ENCODE data around the gene MT1G.
"Not testable (repeated sequence)": the region's sequence is repeated elsewhere in the genome, so short reads cannot be mapped to it uniquely, and the experiment has no call there.

The MT1G gene

GRCh38 chr16:56667581-56668571 lies at the start of gene MT1G:
Gene MT1G (minus strand): TSS chr16:56668065. CDS start chr16:56667993, 72 bp downstream.
- peak; percentile 23 for DNase-seq

GRCh38 chr16:56717532-56717931 lies 49.7 kb upstream of the MT1G start:
- DNase-seq, result not testable (repeated sequence)

GRCh38 chr16:56716761-56717160 lies 48.9 kb upstream of the MT1G start:
- DNase-seq, result no peak

- DNase-seq, result no peak
These were observed 47.3 kb upstream of the MT1G start for GRCh38 chr16:56715126-56715525.

GRCh38 chr16:56713794-56714193 lies 45.9 kb upstream of the MT1G start:
- no peak for DNase-seq

GRCh38 chr16:56711862-56712261 lies 44.0 kb upstream of the MT1G start:
- DNase-seq, result no peak

GRCh38 chr16:56710181-56710737 lies 42.4 kb upstream of the MT1G start:
- DNase-seq, result no peak

GRCh38 chr16:56709443-56710040 lies 41.7 kb upstream of the MT1G start:
- no peak for DNase-seq

GRCh38 chr16:56708525-56709442 lies 40.9 kb upstream of the MT1G start:
- peak; percentile 68 for DNase-seq

- DNase-seq, result no peak
These were observed 35.0 kb upstream of the MT1G start for GRCh38 chr16:56702836-56703235.

- no peak for DNase-seq
These were observed 33.7 kb upstream of the MT1G start for GRCh38 chr16:56701534-56701933.

GRCh38 chr16:56700631-56701030 lies 32.8 kb upstream of the MT1G start:
- DNase-seq, result no peak

- no peak for DNase-seq
These were observed 32.3 kb upstream of the MT1G start for GRCh38 chr16:56700195-56700594.

- DNase-seq, result no peak
These were observed 29.7 kb upstream of the MT1G start for GRCh38 chr16:56697456-56698155.

GRCh38 chr16:56695246-56695645 lies 27.4 kb upstream of the MT1G start:
- no peak for DNase-seq

GRCh38 chr16:56691885-56692284 lies 24.0 kb upstream of the MT1G start:
- no peak for DNase-seq

GRCh38 chr16:56690420-56691122 lies 22.7 kb upstream of the MT1G start:
- no peak for DNase-seq

GRCh38 chr16:56689171-56689570 lies 21.3 kb upstream of the MT1G start:
- DNase-seq, result no peak

GRCh38 chr16:56688762-56689161 lies 20.9 kb upstream of the MT1G start:
- DNase-seq, result no peak

GRCh38 chr16:56686758-56687157 lies 18.9 kb upstream of the MT1G start:
- DNase-seq, result no peak

- no peak for DNase-seq
These were observed 17.2 kb upstream of the MT1G start for GRCh38 chr16:56684926-56685590.

All from CD4-positive, alpha-beta T cell treated with Interleukin-6 for 4 hours (primary cell).